ENCODE results near the gene SMC1A.

SMC1A gene

GRCh38 chrX:53441531-53442321 lies 19.3 kb upstream of the SMC1A start:
- peak; percentile 75 for DNase-seq (ENCODE audit: low spot score)
- H3K27me3 ChIP-seq (ENCODE audit: insufficient read depth, poor library complexity, severe bottlenecking) = no peaks in the 10 kb centered on the region
- H3K4me1 ChIP-seq (ENCODE audit: insufficient read depth, poor library complexity, severe bottlenecking) = no peaks in the 10 kb centered on the region
- ATAC-seq (ENCODE audit: low read depth) = peak; percentile 64
- H3K36me3 ChIP-seq (ENCODE audit: low read depth) = no peaks in the 10 kb centered on the region
- H3K27ac ChIP-seq (ENCODE audit: poor library complexity, severe bottlenecking) = peak overlapping the region; percentile 59
- peak; percentile 2 for TF ChIP-seq CTCF (IDR thresholded peaks at IDR 0.05; ENCODE audit: poor library complexity, severe bottlenecking)
- H3K9me3 ChIP-seq (ENCODE audit: severe bottlenecking) = no peaks in the 10 kb centered on the region
- H3K4me3 ChIP-seq (ENCODE audit: severe bottlenecking) = peak overlapping the region; percentile 28

- peak; percentile 63 for DNase-seq (ENCODE audit: low spot score)
- H3K36me3 ChIP-seq (ENCODE audit: low read depth) = no peaks in the 10 kb centered on the region
Observed at GRCh38 chrX:53440621-53441517, 18.4 kb upstream of the SMC1A start.

GRCh38 chrX:53440101-53440500 lies 17.6 kb upstream of the SMC1A start:
- H3K9me3 ChIP-seq (ENCODE audit: severe bottlenecking) = no peaks in the 10 kb centered on the region
- H3K27ac ChIP-seq (ENCODE audit: poor library complexity, severe bottlenecking) = peak overlapping the region; percentile 59
- peak; percentile 9; the same call in 1 of the 3 replicates for ATAC-seq (ENCODE audit: low read depth)
- H3K4me3 ChIP-seq (ENCODE audit: severe bottlenecking) = peak overlapping the region; percentile 28
- no peak for TF ChIP-seq CTCF (IDR thresholded peaks at IDR 0.05; ENCODE audit: poor library complexity, severe bottlenecking)
- DNase-seq (ENCODE audit: low spot score) = no peak
- no peaks in the 10 kb centered on the region for H3K4me1 ChIP-seq (ENCODE audit: insufficient read depth, poor library complexity, severe bottlenecking)
- no peaks in the 10 kb centered on the region for H3K36me3 ChIP-seq (ENCODE audit: low read depth)
- no peaks in the 10 kb centered on the region for H3K27me3 ChIP-seq (ENCODE audit: insufficient read depth, poor library complexity, severe bottlenecking)

More at GRCh38 chrX:53440621-53441517, 18.4 kb upstream of the SMC1A start:
- Histone ChIP-seq H3K9me3 (ENCODE audit: severe bottlenecking) (no peaks in the 10 kb centered on the region), H3K27me3 (ENCODE audit: insufficient read depth, poor library complexity, severe bottlenecking) (no peaks in the 10 kb centered on the region), H3K27ac (ENCODE audit: poor library complexity, severe bottlenecking) (peak overlapping the region; percentile 59), H3K4me1 (ENCODE audit: insufficient read depth, poor library complexity, severe bottlenecking) (no peaks in the 10 kb centered on the region), H3K4me3 (ENCODE audit: severe bottlenecking) (peak overlapping the region; percentile 28)
- ATAC-seq (ENCODE audit: low read depth) = peak; percentile 64
- TF ChIP-seq CTCF (IDR thresholded peaks at IDR 0.05; ENCODE audit: poor library complexity, severe bottlenecking) = peak; percentile 7

- DNase-seq (ENCODE audit: low spot score) = no peak
- no peak overlapping the region for H3K27ac ChIP-seq (ENCODE audit: poor library complexity, severe bottlenecking)
- H3K4me1 ChIP-seq (ENCODE audit: insufficient read depth, poor library complexity, severe bottlenecking) = no peaks in the 10 kb centered on the region
- no peak overlapping the region for H3K4me3 ChIP-seq (ENCODE audit: severe bottlenecking)
- ATAC-seq (ENCODE audit: low read depth) = no peak
- no peaks in the 10 kb centered on the region for H3K27me3 ChIP-seq (ENCODE audit: insufficient read depth, poor library complexity, severe bottlenecking)
- H3K36me3 ChIP-seq (ENCODE audit: low read depth) = no peaks in the 10 kb centered on the region
- TF ChIP-seq CTCF (IDR thresholded peaks at IDR 0.05; ENCODE audit: poor library complexity, severe bottlenecking) = no peak
- no peaks in the 10 kb centered on the region for H3K9me3 ChIP-seq (ENCODE audit: severe bottlenecking)
Observed at GRCh38 chrX:53438832-53439230, 16.4 kb upstream of the SMC1A start.

Data from RWPE2 (cell line).